Osteocyte (in vitro differentiated cells): ENCODE measurements around the gene LRRC10B. TPM values are rescaled to one million over a fixed set of nuclear protein-coding genes. Genes with fewer than 3 reads are reported as not detected.

Experiments used
- DNase-seq: peaks from one replicate; pipeline ENCODE4 v3.0.0; 2021; ENCODE audit warnings: mixed read lengths; ENCODE audit not compliant: unreplicated experiment; ENCODE audit errors: extremely low spot score
- H3K27ac Mint-ChIP-seq: one replicate; pipeline ENCODE4 v1.8.0; 2021; ENCODE audit warnings: mild to moderate bottlenecking, mixed read lengths; ENCODE audit not compliant: unreplicated experiment
- H3K27me3 Mint-ChIP-seq: one replicate; pipeline ENCODE4 v1.8.0; 2021; ENCODE audit warnings: mixed read lengths; ENCODE audit not compliant: unreplicated experiment
- H3K36me3 Mint-ChIP-seq: one replicate; pipeline ENCODE4 v1.8.0; 2021; ENCODE audit warnings: mixed read lengths; ENCODE audit not compliant: unreplicated experiment
- H3K4me1 Mint-ChIP-seq: one replicate; pipeline ENCODE4 v1.8.0; 2021; ENCODE audit warnings: mixed read lengths; ENCODE audit not compliant: unreplicated experiment
- H3K4me3 Mint-ChIP-seq: one replicate; pipeline ENCODE4 v1.8.0; 2021; ENCODE audit warnings: mild to moderate bottlenecking, moderate library complexity, mixed read lengths; ENCODE audit not compliant: unreplicated experiment
- H3K9me3 Mint-ChIP-seq: one replicate; pipeline ENCODE4 v1.8.0; 2021; ENCODE audit warnings: mixed read lengths; ENCODE audit not compliant: unreplicated experiment
- total RNA-seq: library from RNA; stranded (reverse); gene quantifications from 2 replicates; pipeline ENCODE4 v1.2.1, GENCODE V29; 2021
- TF ChIP-seq, protein P1 (sequence below): fragments of 200-600 bp; sonication (generic); IDR thresholded peaks from 2 replicates; pipeline ENCODE4 v1.5.0; 2021; ENCODE audit warnings: antibody characterized with exemption, mild to moderate bottlenecking, moderate library complexity

The LRRC10B gene
- total RNA-seq, 1 donor from 2014 or later = not detected

DNA sequence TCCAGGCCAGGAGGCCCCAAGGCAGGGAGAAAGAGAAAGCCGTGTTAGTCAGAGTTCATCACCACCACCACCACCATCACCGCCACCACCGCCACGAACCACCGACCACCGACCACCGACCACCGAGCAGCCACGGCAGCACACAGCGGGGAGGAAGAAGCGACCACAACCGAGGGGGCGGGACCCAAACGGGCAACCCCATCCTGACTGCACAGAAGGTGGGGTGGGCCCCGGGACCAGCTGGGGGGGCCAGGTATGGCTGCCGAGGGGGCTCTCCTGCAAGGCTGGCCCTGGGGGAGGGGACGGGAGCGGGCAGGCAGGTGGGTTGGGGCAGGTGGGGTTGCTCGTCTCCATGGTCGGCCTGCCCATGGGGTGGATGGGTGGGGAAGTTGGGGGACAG is 38.1 kb downstream of the LRRC10B start:
- no peak overlapping the region for H3K4me3 Mint-ChIP-seq

DNA sequence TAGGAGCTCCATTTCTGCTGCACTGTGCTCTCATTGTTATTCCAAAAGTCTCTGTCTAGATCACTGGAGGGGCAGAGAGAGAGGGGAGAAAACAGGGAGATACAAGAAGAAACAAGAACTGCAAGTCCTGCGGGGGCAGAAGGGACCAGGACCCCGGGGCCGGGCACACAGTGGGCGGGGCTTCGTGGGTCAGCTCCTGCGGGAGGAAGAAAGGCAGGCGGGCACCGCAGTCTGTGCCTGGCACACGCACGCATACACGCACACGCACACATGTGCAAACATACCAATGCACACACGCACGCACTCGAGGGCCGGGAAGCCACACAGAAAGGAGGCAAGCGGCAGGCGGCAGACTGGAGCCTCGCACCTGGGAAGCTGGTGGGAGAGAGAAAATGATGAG is 38.7 kb downstream of the LRRC10B start:
- H3K4me3 Mint-ChIP-seq = no peak overlapping the region
- H3K27me3 Mint-ChIP-seq = peaks cover 5% of the 10 kb centered on the region
- no peaks in the 10 kb centered on the region for H3K4me1 Mint-ChIP-seq
- no peak overlapping the region for H3K27ac Mint-ChIP-seq
- no peaks in the 10 kb centered on the region for H3K36me3 Mint-ChIP-seq
- no peaks in the 10 kb centered on the region for H3K9me3 Mint-ChIP-seq
- TF ChIP-seq, protein P1, sequence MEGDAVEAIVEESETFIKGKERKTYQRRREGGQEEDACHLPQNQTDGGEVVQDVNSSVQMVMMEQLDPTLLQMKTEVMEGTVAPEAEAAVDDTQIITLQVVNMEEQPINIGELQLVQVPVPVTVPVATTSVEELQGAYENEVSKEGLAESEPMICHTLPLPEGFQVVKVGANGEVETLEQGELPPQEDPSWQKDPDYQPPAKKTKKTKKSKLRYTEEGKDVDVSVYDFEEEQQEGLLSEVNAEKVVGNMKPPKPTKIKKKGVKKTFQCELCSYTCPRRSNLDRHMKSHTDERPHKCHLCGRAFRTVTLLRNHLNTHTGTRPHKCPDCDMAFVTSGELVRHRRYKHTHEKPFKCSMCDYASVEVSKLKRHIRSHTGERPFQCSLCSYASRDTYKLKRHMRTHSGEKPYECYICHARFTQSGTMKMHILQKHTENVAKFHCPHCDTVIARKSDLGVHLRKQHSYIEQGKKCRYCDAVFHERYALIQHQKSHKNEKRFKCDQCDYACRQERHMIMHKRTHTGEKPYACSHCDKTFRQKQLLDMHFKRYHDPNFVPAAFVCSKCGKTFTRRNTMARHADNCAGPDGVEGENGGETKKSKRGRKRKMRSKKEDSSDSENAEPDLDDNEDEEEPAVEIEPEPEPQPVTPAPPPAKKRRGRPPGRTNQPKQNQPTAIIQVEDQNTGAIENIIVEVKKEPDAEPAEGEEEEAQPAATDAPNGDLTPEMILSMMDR = no peak
- DNase-seq = no peak

More for the DNA sequence above, 38.1 kb downstream of the LRRC10B start:
- no peaks in the 10 kb centered on the region for H3K9me3 Mint-ChIP-seq
- H3K27ac Mint-ChIP-seq = no peak overlapping the region
- peaks cover 7% of the 10 kb centered on the region for H3K27me3 Mint-ChIP-seq
- H3K36me3 Mint-ChIP-seq = no peaks in the 10 kb centered on the region
- H3K4me1 Mint-ChIP-seq = peaks cover 3% of the 10 kb centered on the region
- TF ChIP-seq, protein P1 = no peak
- no peak for DNase-seq

DNA sequence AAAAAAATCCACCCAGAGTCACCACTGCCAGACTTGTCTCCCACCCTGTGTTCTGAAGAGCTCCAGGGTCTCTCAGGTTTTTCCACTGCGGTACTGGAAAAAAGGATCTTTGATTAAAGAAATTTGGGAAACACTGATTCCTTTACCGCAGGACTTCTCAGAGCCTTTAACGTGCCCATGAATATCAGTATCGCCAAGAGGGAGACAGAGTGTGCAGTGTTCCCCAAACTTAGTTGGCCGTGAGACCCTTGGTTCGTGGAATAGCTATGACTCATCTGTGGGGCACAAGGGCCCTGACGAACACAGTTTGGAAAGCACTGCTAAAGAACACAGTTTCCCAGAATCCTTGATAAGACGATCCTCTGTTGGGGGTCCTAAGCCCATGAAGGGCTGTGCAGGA is 40.6 kb downstream of the LRRC10B start:
- H3K27me3 Mint-ChIP-seq = peaks cover 22% of the 10 kb centered on the region
- no peak for DNase-seq
- H3K4me1 Mint-ChIP-seq = no peaks in the 10 kb centered on the region
- no peaks in the 10 kb centered on the region for H3K36me3 Mint-ChIP-seq
- H3K9me3 Mint-ChIP-seq = no peaks in the 10 kb centered on the region
- TF ChIP-seq, protein P1 = no peak
- H3K4me3 Mint-ChIP-seq = no peak overlapping the region
- no peak overlapping the region for H3K27ac Mint-ChIP-seq

DNA sequence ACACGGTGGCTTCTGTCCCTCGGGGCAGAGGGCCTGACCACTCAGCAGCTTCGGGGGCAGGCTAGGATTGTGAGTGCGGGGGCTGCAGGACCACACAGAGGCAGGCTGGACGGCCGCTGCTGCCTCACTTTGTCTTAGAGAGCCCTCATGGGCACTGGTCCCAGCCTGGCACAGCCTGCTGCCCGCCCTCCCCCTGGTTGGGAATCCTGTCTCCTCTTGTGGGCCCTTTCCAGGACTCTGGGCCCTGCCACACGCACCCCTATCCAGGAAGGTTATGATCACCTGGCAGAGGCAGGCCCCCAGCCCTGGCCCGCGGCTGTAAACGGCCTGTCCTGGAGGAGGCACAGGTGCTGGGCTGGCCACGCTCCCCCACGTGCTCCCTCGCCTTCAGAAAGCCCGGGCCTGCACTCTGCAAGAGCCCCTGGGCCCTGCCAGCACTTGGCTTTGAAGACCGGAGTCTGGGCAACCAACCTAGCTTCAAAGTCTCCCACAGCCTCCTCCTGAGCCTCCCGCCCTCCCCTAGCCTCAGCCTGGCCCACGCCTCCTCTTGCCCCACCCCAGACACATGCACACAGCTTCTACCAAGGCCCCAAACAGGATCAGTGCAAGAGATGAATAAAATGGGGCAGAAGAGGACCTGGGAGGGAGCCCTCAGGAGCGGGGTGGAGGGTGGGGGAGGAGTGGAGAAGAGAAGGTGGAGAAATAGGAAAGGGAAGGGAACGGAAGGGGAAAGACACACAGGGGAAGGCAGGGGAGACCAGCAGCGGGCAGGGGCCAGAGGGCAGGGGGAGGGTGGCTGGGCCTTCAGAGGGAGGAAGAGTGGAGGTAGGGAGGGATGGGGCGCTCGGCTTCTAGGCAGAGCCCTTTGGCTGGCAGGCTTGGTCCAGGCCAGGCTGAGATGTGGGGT is 41.4 kb downstream of the LRRC10B start:
- no peak for DNase-seq
- Mint-ChIP-seq H3K27ac (no peak overlapping the region), H3K4me3 (no peak overlapping the region), H3K27me3 (peaks cover 29% of the 10 kb centered on the region), H3K9me3 (no peaks in the 10 kb centered on the region), H3K36me3 (no peaks in the 10 kb centered on the region), H3K4me1 (no peaks in the 10 kb centered on the region)
- TF ChIP-seq, protein P1 = no peak

DNA sequence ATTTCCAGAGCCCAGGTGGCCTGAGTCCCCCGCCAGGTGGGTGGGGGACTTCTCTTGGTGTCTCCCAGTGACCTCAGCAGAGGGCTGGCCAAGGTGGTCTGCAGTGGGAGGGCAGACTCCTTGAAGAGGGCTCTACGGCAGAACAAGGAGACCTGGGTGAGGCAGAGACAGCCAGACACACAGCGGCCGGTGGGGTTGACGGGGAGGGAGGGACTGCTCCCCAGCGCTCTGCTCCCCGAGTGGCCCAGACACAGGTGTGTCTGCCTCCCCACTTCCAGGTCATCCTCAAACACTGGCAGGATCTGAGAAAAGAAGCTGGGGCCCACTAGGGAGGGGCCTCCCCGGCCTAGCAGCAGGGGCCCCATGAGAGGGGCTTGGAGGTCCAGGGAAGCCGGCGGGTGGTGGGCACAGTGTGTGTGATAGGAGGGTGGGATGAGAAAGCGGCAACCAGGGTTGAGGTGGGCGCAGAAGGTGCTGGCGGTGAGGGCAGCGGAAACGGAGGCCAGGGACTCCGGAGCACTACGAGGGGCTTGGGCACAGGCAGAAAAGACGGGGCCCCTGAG is 42.2 kb downstream of the LRRC10B start:
- H3K4me1 Mint-ChIP-seq = no peaks in the 10 kb centered on the region
- peaks cover 34% of the 10 kb centered on the region for H3K27me3 Mint-ChIP-seq
- no peak overlapping the region for H3K4me3 Mint-ChIP-seq
- H3K27ac Mint-ChIP-seq = no peak overlapping the region
- no peaks in the 10 kb centered on the region for H3K9me3 Mint-ChIP-seq
- TF ChIP-seq, protein P1 = no peak
- H3K36me3 Mint-ChIP-seq = no peaks in the 10 kb centered on the region
- no peak for DNase-seq
